Right lobe of liver (tissue), 6 donors: Measurements from ENCODE around the gene DIS3L2. TPM values are rescaled to one million over a fixed set of nuclear protein-coding genes. Genes with fewer than 3 reads are reported as not detected.

ENCODE experiments used
- ATAC-seq, 4 donors: fragments of 200-7000 bp; cut with Tn5 transposase; one replicate each; pipeline ENCODE4 v1.9.1; 2020; ENCODE audit warnings: mild to moderate bottlenecking in 4 of 4, moderate library complexity in 4 of 4
- DNase-seq, 3 donors: peaks; one replicate each; pipeline ENCODE4 v3.0.0-alpha.2; 2020
- H3K27ac ChIP-seq, 3 donors: fragments of 200-600 bp; one replicate each; pipeline ENCODE4 v1.8.0; 2022
- H3K27me3 ChIP-seq, 2 donors: fragments of 200-600 bp; one replicate each; pipeline ENCODE4 v1.8.0; 2022
- H3K36me3 ChIP-seq, 4 donors: fragments of 200-600 bp; sonication (generic) in 1 of 4; one replicate each; pipeline versions ENCODE4 v1.5.1 to v1.8.0; 2017 to 2022; ENCODE audit warnings: control low read depth in 1 of 4
- H3K4me1 ChIP-seq, 4 donors: fragments of 200-600 bp; sonication (generic) in 1 of 4; one replicate each; pipeline versions ENCODE4 v1.5.1 to v1.8.0; 2017 to 2022; ENCODE audit warnings: control low read depth in 1 of 4
- H3K4me3 ChIP-seq, 3 donors: fragments of 200-600 bp; one replicate each; pipeline ENCODE4 v1.8.0; 2022
- H3K9me3 ChIP-seq, 4 donors: fragments of 200-600 bp; sonication (generic) in 1 of 4; one replicate each; pipeline versions ENCODE4 v1.5.1 to v1.8.0; 2017 to 2022; ENCODE audit warnings: control low read depth in 1 of 4
- CTCF ChIP-seq, 4 donors: fragments of 200-600 bp in 3 of 4; fragments of 450-650 bp in 1 of 4; IDR thresholded peaks; one replicate each; pipeline versions ENCODE4 v1.5.1 to v1.8.0; 2016 to 2022; ENCODE audit warnings: antibody characterized with exemption in 4 of 4, mild to moderate bottlenecking in 2 of 4
- POLR2A ChIP-seq: fragments of 450-650 bp; IDR thresholded peaks from one replicate; pipeline ENCODE4 v1.6.1; 2017; ENCODE audit warnings: antibody characterized with exemption, mild to moderate bottlenecking
- WGBS: methylation state at CpG from one replicate; pipeline ENCODE4 v1.1.6; 2018; ENCODE audit warnings: low coverage, low lambda C conversion rate; ENCODE audit not compliant: insufficient coverage; ENCODE audit errors: missing lambda C conversion rate; 5-methylcytosine and 5-hydroxymethylcytosine counted together
- intact Hi-C, 2 donors: fragments of 100-400 bp; cut with DNase I; formaldehyde crosslinking; loops; one replicate each; pipeline versions ENCODE4 v1.11.2 to v1.14.1; 2022
- total RNA-seq, 6 experiments: library from RNA; depleted of rRNA in 2 of 6; stranded (reverse); fragments of >200 nt in 2 of 6; fragmentation: NEBNext Ultra II Directional in 3 of 6; extraction: Animal tissue kit (Norgen Biotek cat#: 25700) in 3 of 6; gene quantifications; one replicate each; pipeline versions ENCODE4 v1.1.0 to v1.2.4, GENCODE V29; 2016 to 2023
- donor health status: DM: no; HTN: yes; CAD: no.
- donor health status: DM: no; HTN: no; CAD: no.
- donor health status: DM: no; HTN: no; CAD: no.
- donor health status: DM: no; HTN: yes; CAD: no.
- donor health status: DM: no; HTN: yes; CAD: no.

Gene DIS3L2
- total RNA-seq, 6 experiments from 2014 or later: 8.1 to 22.3 (median 16.7) TPM

- Histone ChIP-seq H3K36me3 (no peaks in the 10 kb centered on the region), H3K4me3 (no peak overlapping the region), H3K27me3 (peaks cover 0 to 27% of the 10 kb centered on the region in 2 donors), H3K9me3 (no peaks in the 10 kb centered on the region), H3K27ac (no peak overlapping the region), H3K4me1 (peaks cover 0 to 3% (median 0%) of the 10 kb centered on the region in 4 donors)
- TF ChIP-seq POLR2A (no peak), CTCF (IDR thresholded peaks at IDR 0.05) (no peak)
- WGBS: 26% methylated on average over 24 of the region's 73 CpGs
- intact Hi-C loops: no loop called here
- ATAC-seq (no peak), DNase-seq (peak in 1 of 3 donors; percentile 47)
Observed at GRCh38 chr2:232351686-232352510, 390.4 kb downstream of the DIS3L2 start.

- TF ChIP-seq CTCF (IDR thresholded peaks at IDR 0.05): no peak
- TF ChIP-seq POLR2A: no peak
- peak in 1 of 3 donors; percentile 52 for DNase-seq
Observed at GRCh38 chr2:232352511-232353091, 391.1 kb downstream of the DIS3L2 start.

GRCh38 chr2:232353096-232353495 is 391.6 kb downstream of the DIS3L2 start:
- ATAC-seq: no peak
- H3K4me3 ChIP-seq: no peak overlapping the region
- peaks cover 0 to 3% (median 0%) of the 10 kb centered on the region in 4 donors for H3K4me1 ChIP-seq
- H3K9me3 ChIP-seq: no peaks in the 10 kb centered on the region
- H3K36me3 ChIP-seq: no peaks in the 10 kb centered on the region
- H3K27me3 ChIP-seq: peaks cover 0 to 27% of the 10 kb centered on the region in 2 donors
- WGBS: 57% methylated on average over 3 of the region's 8 CpGs
- no peak overlapping the region for H3K27ac ChIP-seq
- intact Hi-C loops: no loop called here
- DNase-seq: peak in 1 of 3 donors; percentile 22
- TF ChIP-seq POLR2A: no peak
- no peak for TF ChIP-seq CTCF (IDR thresholded peaks at IDR 0.05)

More at GRCh38 chr2:232352511-232353091, 391.1 kb downstream of the DIS3L2 start:
- peaks cover 0 to 27% of the 10 kb centered on the region in 2 donors for H3K27me3 ChIP-seq
- no peaks in the 10 kb centered on the region for H3K9me3 ChIP-seq
- intact Hi-C loops: no loop called here
- no peak for ATAC-seq
- no peak overlapping the region for H3K4me3 ChIP-seq
- no peak overlapping the region for H3K27ac ChIP-seq
- H3K36me3 ChIP-seq: no peaks in the 10 kb centered on the region
- 62% methylated on average over 2 of the region's 39 CpGs for WGBS
- peaks cover 0 to 3% (median 0%) of the 10 kb centered on the region in 4 donors for H3K4me1 ChIP-seq

- no peaks in the 10 kb centered on the region for H3K36me3 ChIP-seq
- intact Hi-C loops: no loop called here
- DNase-seq (no peak), ATAC-seq (no peak)
- no peak overlapping the region for H3K4me3 ChIP-seq
- no peaks in the 10 kb centered on the region for H3K9me3 ChIP-seq
- peaks cover 0 to 27% of the 10 kb centered on the region in 2 donors for H3K27me3 ChIP-seq
- no peak for TF ChIP-seq POLR2A
- no peak for TF ChIP-seq CTCF (IDR thresholded peaks at IDR 0.05)
- peaks cover 0 to 3% (median 0%) of the 10 kb centered on the region in 4 donors for H3K4me1 ChIP-seq
- H3K27ac ChIP-seq: no peak overlapping the region
- 71% methylated on average over 4 of the region's 7 CpGs for WGBS
Observed at GRCh38 chr2:232353660-232354059, 392.1 kb downstream of the DIS3L2 start.
